Spinal cord (tissue), 4 donors: ENCODE measurements around the gene AURKAIP1. TPM values are rescaled to one million over a fixed set of nuclear protein-coding genes. Genes with fewer than 3 reads are reported as not detected.

ENCODE experiments used
- polyA plus RNA-seq, 2 donors: library from polyadenylated mRNA; unstranded; fragments of 120-200 nt; gene quantifications; one replicate each; pipeline ENCODE4 v1.2.1, GENCODE V29; 2013; ENCODE audit not compliant: insufficient read length in 2 of 2
- total RNA-seq, 2 donors: library from RNA; depleted of rRNA in 1 of 2; stranded (reverse); fragments of 120-200 nt in 1 of 2; fragments of >200 nt in 1 of 2; gene quantifications; one replicate each; pipeline versions ENCODE4 v1.2.3 to v1.2.4, GENCODE V29; 2013 to 2014

Gene AURKAIP1
- total and polyA plus RNA-seq, 4 donors: 41.4 to 130 (median 115) TPM

Other genes with a start within 250 kb of the AURKAIP1 start
- gene TTLL10, start 201.3 kb downstream of the AURKAIP1 start, total RNA-seq: 1 to 10 TPM in 1 of 2 donors, under 1 TPM in 1; 0.79 to 2.1 TPM
- 1 to 10 TPM; 1.2 to 1.3 TPM for gene TTLL10, start 201.3 kb downstream of the AURKAIP1 start, polyA plus RNA-seq
- gene TNFRSF18, start 168.6 kb downstream of the AURKAIP1 start, total RNA-seq: under 1 TPM; 0.20 to 0.22 TPM
- gene TNFRSF18, start 168.6 kb downstream of the AURKAIP1 start, polyA plus RNA-seq: under 1 TPM; 0.36 to 0.68 TPM
- 1 to 10 TPM in 1 of 2 donors, under 1 TPM in 1; 0.20 to 1.5 TPM for gene TNFRSF4, start 161.1 kb downstream of the AURKAIP1 start, total RNA-seq
- 1 to 10 TPM; 1.0 to 1.2 TPM for gene TNFRSF4, start 161.1 kb downstream of the AURKAIP1 start, polyA plus RNA-seq
- gene SDF4, start 143.2 kb downstream of the AURKAIP1 start, total RNA-seq: 10 to 100 TPM; 31.0 to 86.7 TPM
- gene SDF4, start 143.2 kb downstream of the AURKAIP1 start, polyA plus RNA-seq: 100 to 1,000 TPM; 125 to 160 TPM
- gene B3GALT6, start 143.0 kb downstream of the AURKAIP1 start, total RNA-seq: 10 to 100 TPM; 11.5 to 30.4 TPM
- gene B3GALT6, start 143.0 kb downstream of the AURKAIP1 start, polyA plus RNA-seq: 10 to 100 TPM; 39.7 to 40.1 TPM
- gene C1QTNF12, start 128.5 kb downstream of the AURKAIP1 start, total RNA-seq: 10 to 100 TPM in 1 of 2 donors, 1 to 10 TPM in 1; 2.7 to 10.4 TPM
- 1 to 10 TPM; 1.4 to 5.7 TPM for gene C1QTNF12, start 128.5 kb downstream of the AURKAIP1 start, polyA plus RNA-seq
- gene UBE2J2, start 101.4 kb downstream of the AURKAIP1 start, total RNA-seq: 10 to 100 TPM; 26.4 to 42.4 TPM
- 10 to 100 TPM; 65.6 to 82.9 TPM for gene UBE2J2, start 101.4 kb downstream of the AURKAIP1 start, polyA plus RNA-seq
- gene SCNN1D, start 94.8 kb downstream of the AURKAIP1 start, total RNA-seq: 10 to 100 TPM in 1 of 2 donors, 1 to 10 TPM in 1; 2.2 to 10.3 TPM
- 10 to 100 TPM; 16.8 to 24.5 TPM for gene SCNN1D, start 94.8 kb downstream of the AURKAIP1 start, polyA plus RNA-seq
- gene ACAP3, start 67.3 kb downstream of the AURKAIP1 start, total RNA-seq: 10 to 100 TPM; 58.7 to 70.6 TPM
- 100 to 1,000 TPM; 222 to 265 TPM for gene ACAP3, start 67.3 kb downstream of the AURKAIP1 start, polyA plus RNA-seq
- gene PUSL1, start 66.6 kb downstream of the AURKAIP1 start, total RNA-seq: 10 to 100 TPM in 1 of 2 donors, 1 to 10 TPM in 1; 6.2 to 14.2 TPM
- gene PUSL1, start 66.6 kb downstream of the AURKAIP1 start, polyA plus RNA-seq: 10 to 100 TPM; 16.0 to 17.7 TPM
- 10 to 100 TPM; 39.8 to 82.5 TPM for gene INTS11, start 50.5 kb downstream of the AURKAIP1 start, total RNA-seq
- gene INTS11, start 50.5 kb downstream of the AURKAIP1 start, polyA plus RNA-seq: 100 to 1,000 TPM; 146 to 206 TPM
- gene CPTP, start 50.4 kb downstream of the AURKAIP1 start, total RNA-seq: 10 to 100 TPM in 1 of 2 donors, 1 to 10 TPM in 1; 9.6 to 18.8 TPM
- 10 to 100 TPM; 31.8 to 32.0 TPM for gene CPTP, start 50.4 kb downstream of the AURKAIP1 start, polyA plus RNA-seq
- under 1 TPM; 0.10 to 0.44 TPM for gene TAS1R3, start 43.9 kb downstream of the AURKAIP1 start, total RNA-seq
- under 1 TPM; 0.86 to 0.98 TPM for gene TAS1R3, start 43.9 kb downstream of the AURKAIP1 start, polyA plus RNA-seq
- gene DVL1, start 25.8 kb downstream of the AURKAIP1 start, total RNA-seq: 10 to 100 TPM; 35.7 to 68.7 TPM
- 10 to 100 TPM; 82.7 to 87.1 TPM for gene DVL1, start 25.8 kb downstream of the AURKAIP1 start, polyA plus RNA-seq
- gene MXRA8, start 16.7 kb downstream of the AURKAIP1 start, total RNA-seq: 100 to 1,000 TPM in 1 of 2 donors, 10 to 100 TPM in 1; 40.6 to 212 TPM
- 100 to 1,000 TPM in 1 of 2 donors, 10 to 100 TPM in 1; 48.1 to 106 TPM for gene MXRA8, start 16.7 kb downstream of the AURKAIP1 start, polyA plus RNA-seq
- gene CCNL2, start 24.1 kb upstream of the AURKAIP1 start, total RNA-seq: 100 to 1,000 TPM; 148 to 178 TPM
- 100 to 1,000 TPM; 214 to 303 TPM for gene CCNL2, start 24.1 kb upstream of the AURKAIP1 start, polyA plus RNA-seq
- 100 to 1,000 TPM in 1 of 2 donors, 10 to 100 TPM in 1; 56.9 to 117 TPM for gene MRPL20, start 32.1 kb upstream of the AURKAIP1 start, total RNA-seq
- 100 to 1,000 TPM; 108 to 119 TPM for gene MRPL20, start 32.1 kb upstream of the AURKAIP1 start, polyA plus RNA-seq
- 1 to 10 TPM; 1.8 to 6.7 TPM for gene ANKRD65, start 46.1 kb upstream of the AURKAIP1 start, total RNA-seq
- 10 to 100 TPM; 10.6 to 10.8 TPM for gene ANKRD65, start 46.1 kb upstream of the AURKAIP1 start, polyA plus RNA-seq
- gene VWA1, start 60.5 kb upstream of the AURKAIP1 start, total RNA-seq: 10 to 100 TPM; 11.4 to 34.5 TPM
- gene VWA1, start 60.5 kb upstream of the AURKAIP1 start, polyA plus RNA-seq: 10 to 100 TPM; 53.0 to 67.0 TPM
- under 1 TPM; 0.10 to 0.72 TPM for gene ATAD3C, start 74.5 kb upstream of the AURKAIP1 start, total RNA-seq
- gene ATAD3C, start 74.5 kb upstream of the AURKAIP1 start, polyA plus RNA-seq: 1 to 10 TPM in 1 of 2 donors, under 1 TPM in 1; 0.68 to 2.3 TPM
- gene ATAD3B, start 96.6 kb upstream of the AURKAIP1 start, total RNA-seq: 10 to 100 TPM in 1 of 2 donors, 1 to 10 TPM in 1; 9.8 to 19.7 TPM
- gene ATAD3B, start 96.6 kb upstream of the AURKAIP1 start, polyA plus RNA-seq: 10 to 100 TPM; 18.4 to 37.8 TPM
- 10 to 100 TPM in 1 of 2 donors, 1 to 10 TPM in 1; 9.0 to 22.0 TPM for gene ATAD3A, start 137.0 kb upstream of the AURKAIP1 start, total RNA-seq
- gene ATAD3A, start 137.0 kb upstream of the AURKAIP1 start, polyA plus RNA-seq: 10 to 100 TPM; 33.0 to 45.7 TPM
- 10 to 100 TPM; 10.2 to 12.3 TPM for gene TMEM240, start 165.4 kb upstream of the AURKAIP1 start, total RNA-seq
- 10 to 100 TPM; 43.5 to 47.7 TPM for gene TMEM240, start 165.4 kb upstream of the AURKAIP1 start, polyA plus RNA-seq
- 10 to 100 TPM; 42.1 to 54.3 TPM for gene SSU72, start 199.7 kb upstream of the AURKAIP1 start, total RNA-seq
- gene SSU72, start 199.7 kb upstream of the AURKAIP1 start, polyA plus RNA-seq: 100 to 1,000 TPM; 112 to 121 TPM
- gene FNDC10, start 224.9 kb upstream of the AURKAIP1 start, total RNA-seq: 1 to 10 TPM; 4.8 to 6.0 TPM
- 10 to 100 TPM; 43.6 to 44.0 TPM for gene FNDC10, start 224.9 kb upstream of the AURKAIP1 start, polyA plus RNA-seq
- gene MIB2, start 240.3 kb upstream of the AURKAIP1 start, total RNA-seq: 10 to 100 TPM; 27.0 to 72.2 TPM
- gene MIB2, start 240.3 kb upstream of the AURKAIP1 start, polyA plus RNA-seq: 100 to 1,000 TPM in 1 of 2 donors, 10 to 100 TPM in 1; 83.3 to 100 TPM